ENCODE measurements around the gene MPPED1.

Gene MPPED1

DNA sequence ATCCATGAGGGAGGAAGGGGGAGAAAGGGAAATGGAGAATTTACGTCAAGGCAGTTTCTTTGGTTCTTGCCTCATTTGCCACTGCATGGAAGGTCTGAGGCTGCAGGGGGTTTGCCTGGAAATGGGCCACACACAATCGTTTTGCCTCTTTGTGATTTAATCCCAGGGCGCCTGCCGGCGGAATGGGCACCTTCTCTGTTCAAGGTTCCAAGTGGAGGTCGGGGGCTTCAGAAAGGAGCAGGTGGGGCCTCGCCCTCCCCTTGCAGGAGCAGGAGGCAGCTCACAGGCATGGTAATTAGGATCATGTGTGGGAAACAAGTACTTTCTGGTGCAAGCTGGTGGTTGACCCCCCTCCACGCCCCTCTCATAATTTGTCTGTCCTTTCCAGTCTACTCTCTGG, 29.9 kb downstream of the MPPED1 start:
- H3K27ac ChIP-seq: no peak overlapping the region

DNA sequence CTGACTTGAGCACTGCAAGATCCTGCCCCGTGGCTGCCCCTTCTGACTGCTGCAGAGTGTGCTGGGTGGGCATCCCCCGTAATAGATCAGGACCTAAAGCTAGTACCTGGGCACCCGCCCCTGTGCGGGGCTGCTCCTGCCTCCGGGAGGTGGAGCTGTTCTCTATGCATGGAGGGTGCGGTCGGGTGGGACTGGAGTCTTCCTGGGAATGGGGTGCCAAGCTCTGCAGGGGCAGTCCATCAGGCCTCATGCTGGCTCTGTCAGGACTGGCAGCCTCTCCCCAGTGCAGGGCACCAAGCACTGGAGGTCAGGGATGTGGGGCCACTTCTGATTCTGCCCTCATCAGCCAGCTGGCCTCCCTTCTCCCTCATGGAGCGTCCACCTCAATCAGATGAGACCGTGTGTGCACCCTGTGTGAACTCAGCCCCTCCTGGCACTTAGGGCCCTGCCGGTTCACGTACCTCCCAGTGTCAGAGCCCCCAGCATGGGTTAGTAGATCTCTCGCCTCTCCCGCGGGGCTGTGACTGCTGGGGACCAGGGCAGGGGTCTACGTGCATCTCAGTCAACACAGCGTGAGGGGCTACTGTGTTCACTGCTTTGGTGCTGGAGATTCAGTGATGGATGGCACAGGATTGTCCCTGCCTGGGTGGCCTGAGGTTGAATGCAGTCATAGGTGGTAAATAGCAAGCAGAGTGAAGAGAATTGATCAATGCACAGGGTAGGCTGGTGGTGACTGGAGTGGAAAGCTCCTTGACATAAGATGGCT, 30.8 kb downstream of the MPPED1 start:
- no peak overlapping the region for H3K27ac ChIP-seq
- no peak for DNase-seq (ENCODE audit: low read depth, low spot score)

More for the DNA sequence above, 29.9 kb downstream of the MPPED1 start:
- DNase-seq (ENCODE audit: low read depth, low spot score): no peak

DNA sequence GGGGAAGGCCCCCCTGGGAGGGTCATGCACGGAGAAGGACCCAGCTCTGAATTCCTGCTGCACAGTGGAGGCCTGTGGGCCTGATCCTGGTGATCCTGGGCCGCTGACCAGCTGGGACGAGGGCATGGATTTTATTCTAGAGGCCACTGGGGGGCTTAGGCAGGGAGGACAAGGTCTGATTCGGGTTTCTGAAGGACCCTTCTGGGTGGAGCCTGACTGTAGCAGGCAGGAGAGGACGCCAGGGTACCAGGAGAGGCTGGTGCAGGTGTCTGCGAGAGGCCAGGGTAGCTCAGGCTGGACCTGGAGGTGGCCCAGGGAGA, 31.3 kb downstream of the MPPED1 start:
- no peak for DNase-seq (ENCODE audit: low read depth, low spot score)
- no peak overlapping the region for H3K27ac ChIP-seq

DNA sequence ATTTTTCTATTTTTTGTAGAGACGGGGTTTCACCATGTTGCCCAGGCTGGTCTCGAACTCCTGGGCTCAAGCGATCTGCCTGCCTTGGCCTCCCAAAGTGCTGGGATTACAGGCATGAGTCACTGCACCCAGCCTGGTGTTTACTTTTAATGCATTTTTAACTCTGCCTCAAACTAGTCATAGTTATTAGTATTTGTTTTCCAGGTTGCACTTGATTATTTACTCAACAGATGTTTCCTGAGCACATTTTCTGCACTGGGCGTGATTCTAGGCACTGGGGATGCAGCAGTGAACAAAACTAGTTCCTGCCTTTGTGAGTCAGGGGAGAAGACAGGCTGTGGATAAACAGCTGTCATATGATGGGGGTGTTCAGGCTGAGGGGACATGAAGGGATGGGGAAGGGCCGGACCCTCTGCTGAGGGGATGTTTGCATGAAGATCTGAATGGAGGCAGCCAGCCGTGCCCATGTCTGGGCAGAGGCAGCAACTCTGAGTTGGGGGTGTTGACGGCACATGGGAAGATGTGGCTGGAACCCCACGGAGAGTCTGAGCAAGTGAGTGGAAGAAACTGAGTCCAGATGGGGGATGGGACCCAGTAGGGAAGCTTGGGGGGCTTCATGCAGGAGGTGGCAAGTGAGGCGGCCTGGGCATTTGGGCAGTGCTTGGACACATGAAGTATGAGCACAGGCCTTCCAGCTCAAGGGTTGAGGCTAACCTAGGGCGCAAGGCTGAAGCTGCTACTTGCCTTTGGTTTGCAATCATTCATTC, 34.4 kb downstream of the MPPED1 start:
- no peak for DNase-seq (ENCODE audit: low read depth, low spot score)
- no peak overlapping the region for H3K27ac ChIP-seq

DNA sequence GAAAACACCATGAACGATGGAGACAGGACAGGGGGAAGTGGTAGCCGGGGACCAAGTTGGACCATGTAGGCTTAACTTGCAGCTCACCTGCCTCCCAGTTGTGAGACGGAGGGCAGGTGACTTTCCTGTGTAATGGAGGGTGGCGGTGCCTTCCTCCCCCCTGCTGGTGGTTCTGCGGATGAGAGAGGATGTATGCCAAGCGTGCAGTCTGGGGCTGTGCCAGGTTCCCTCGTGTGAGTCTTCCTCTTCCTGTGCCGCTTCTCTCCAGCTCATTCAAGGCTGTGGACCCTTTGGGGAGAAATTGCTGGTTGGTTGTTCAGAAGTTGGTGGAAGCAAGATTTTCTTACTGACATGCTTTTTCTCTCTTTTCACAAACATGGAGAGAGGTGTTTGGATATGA, 35.1 kb downstream of the MPPED1 start:
- DNase-seq (ENCODE audit: low read depth, low spot score): no peak
- no peak overlapping the region for H3K27ac ChIP-seq

DNA sequence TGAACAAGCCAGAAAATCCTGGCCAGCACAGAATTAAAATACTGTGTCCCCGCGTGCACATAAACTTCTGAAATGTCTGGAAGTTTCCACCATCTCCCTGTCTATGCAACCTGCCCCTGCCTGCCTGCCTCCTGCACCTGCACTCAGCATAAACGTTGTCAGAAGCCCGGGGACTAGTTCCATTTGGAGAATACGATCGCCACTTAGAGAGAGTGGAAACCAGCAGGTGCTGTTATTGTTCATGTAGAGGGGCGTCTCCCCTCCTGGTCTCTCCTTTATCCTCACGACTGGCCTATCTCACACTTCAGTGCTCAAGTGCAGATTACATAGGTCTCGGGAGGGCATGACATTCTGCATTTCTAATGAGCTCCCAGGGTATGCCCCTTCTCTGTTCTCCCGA, 35.6 kb downstream of the MPPED1 start:
- no peak for DNase-seq (ENCODE audit: low read depth, low spot score)
- no peak overlapping the region for H3K27ac ChIP-seq

DNA sequence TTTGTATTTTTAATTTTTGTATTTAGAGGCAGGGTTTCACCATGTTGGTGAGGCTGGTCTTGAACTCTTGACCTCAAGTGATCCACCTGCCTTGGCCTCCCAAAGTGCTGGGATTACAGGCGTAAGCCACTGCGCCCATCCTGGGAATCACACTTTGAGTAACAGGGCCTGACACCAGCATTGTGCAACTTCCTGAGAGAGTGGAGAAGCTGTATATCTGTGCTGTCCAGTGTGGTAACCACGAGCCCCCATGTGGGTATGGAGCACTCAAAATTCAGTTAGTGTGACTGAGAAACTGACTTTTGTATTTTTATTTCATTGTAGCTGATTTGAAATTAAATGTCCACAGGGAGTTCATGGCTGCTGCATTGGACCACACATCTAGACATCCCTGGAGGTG, 36.2 kb downstream of the MPPED1 start:
- H3K27ac ChIP-seq: no peak overlapping the region
- no peak for DNase-seq (ENCODE audit: low read depth, low spot score)

DNA sequence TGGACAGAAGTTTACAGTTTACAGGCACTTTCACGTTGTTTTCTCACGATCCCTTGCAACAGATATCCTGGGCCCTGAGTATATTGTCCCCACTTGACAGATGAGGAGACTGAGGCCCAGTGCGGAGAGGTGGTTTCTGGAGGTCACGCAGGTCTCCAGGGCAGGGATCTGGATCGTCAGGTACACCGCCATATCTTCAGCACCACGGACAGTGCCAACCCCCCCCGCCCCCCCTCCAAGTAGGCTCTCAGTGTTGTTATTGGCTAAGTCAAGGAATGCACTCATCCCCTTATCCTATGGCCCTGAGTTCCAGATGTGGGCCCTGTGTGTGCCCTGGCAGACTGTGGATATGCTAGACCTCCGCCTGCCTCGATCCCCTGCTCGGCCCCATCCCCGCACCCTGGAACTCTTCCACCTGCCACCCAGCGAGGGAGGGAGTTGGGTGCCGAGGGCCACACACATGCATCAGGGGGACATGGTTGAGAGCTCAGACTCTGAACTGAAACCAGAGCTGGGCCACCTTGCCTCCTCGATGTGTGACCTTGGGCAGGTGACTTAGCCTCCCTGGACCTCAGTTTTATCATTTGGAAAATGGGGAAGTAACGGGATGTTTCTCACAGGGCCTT, 37.5 kb downstream of the MPPED1 start:
- no peak overlapping the region for H3K27ac ChIP-seq
- DNase-seq (ENCODE audit: low read depth, low spot score): no peak

DNA sequence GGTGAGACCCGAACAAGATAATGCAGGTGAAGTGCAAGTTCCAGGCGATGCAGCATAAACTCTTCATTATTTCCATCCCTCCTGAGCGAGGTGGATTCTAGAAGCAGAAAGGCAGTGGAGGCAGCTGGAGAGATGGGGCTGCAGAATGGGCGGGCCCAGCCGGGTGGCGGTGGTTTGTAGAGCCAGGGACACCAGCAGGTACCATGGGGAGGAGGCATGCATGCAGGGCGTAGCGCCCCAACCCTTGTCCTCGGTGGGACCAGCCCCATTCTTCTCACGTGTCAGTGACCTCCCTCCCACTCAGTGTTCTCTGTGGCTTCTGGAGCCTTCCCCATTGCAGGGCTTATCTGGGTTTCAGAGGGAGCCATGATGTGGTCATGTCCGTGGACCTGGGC, 38.0 kb downstream of the MPPED1 start:
- no peak overlapping the region for H3K27ac ChIP-seq
- DNase-seq (ENCODE audit: low read depth, low spot score): no peak

DNA sequence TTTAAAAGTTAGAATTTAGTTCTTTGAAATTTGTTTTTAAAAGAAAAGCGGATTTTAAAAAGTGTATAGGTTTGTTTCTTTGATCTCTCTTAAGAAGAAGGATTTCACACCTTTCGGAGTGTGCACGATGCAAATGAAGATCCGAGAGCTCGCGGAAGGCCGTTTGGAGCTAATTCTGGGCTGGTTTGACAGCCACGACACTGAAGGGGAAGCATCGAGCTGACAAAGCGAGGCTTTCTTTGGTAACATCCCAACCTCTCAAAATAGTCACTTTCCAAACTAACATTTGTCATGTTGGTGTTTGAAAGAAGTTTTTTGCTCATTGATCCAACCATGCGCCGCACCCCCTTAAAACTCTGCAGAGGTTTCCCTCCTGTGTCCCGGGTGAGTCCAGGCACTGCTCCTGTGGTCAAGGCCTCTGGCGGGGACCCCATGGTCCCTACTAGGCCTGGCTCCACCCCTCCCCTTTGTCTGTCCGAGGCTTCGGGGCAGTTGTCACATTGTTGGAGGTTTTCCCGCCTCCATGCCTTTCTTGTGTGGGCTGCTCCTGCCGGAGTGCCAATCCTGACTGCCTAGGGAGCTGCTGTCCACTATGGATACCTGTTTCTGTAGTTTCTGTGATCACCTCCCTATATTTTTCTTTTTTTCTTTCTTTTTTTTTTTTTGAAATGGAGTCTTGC, 39.7 kb downstream of the MPPED1 start:
- no peak for DNase-seq (ENCODE audit: low read depth, low spot score)
- no peak overlapping the region for H3K27ac ChIP-seq

DNA sequence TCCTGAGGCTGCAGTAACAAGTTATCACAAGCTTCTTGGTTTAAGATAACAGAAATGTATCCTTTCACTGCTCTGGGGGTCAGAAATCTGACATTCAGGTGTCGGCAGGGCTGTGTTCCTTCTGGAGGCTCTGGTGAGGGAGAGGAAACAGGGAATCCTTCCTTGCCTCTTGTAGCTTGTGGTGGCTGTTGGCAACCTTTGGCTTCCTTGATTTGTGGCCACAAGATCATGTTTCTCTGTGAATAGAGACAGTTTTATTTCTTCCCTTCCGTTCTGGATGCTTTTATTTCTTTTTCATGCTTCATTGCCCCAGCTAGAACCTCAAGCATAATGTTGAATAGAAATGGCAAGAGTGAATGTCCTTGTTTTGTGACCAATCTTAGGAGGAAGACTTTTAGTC, 44.0 kb downstream of the MPPED1 start:
- no peak overlapping the region for H3K27ac ChIP-seq
- no peak for DNase-seq (ENCODE audit: low read depth, low spot score)

DNA sequence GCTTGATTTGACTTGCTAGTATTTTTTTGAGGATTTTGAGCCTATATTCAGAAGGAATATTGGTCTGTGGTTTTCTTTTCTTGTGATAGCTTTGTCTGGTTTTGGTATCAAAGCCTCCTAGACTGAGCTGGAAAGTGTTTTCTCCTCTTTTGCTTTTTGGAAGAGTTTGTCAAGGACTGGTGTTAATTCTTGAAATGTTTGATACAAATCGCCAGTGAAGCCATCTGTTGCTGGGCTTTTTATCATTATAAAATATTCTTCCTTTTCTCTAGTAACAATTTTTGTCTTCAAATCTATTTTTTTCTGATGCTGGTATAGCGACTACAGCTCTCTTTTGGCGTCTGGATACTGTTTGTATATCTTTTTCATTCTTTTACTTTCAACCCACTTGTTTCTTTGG, 45.2 kb downstream of the MPPED1 start:
- DNase-seq (ENCODE audit: low read depth, low spot score): no peak
- H3K27ac ChIP-seq: no peak overlapping the region

DNA sequence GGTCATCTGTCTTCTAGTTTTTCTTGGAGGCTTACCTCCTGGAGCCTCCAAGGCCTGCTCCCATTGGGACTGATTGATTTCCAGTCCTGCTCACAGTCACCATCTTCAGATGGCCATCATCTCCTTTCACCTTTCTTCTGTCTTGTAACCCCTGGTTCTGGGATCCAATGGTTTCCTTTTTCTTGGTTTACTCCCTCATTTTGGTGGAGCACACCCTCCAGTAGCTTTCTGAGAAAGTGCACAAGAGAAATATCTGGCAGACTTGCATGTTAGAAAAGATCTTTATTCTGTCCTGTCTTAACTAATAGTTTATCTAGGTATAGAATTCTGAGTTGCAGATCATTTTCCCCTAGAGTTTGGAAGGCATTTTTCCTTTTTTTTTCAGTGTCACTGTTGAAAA, 50.9 kb downstream of the MPPED1 start:
- DNase-seq (ENCODE audit: low read depth, low spot score): no peak
- H3K27ac ChIP-seq: no peak overlapping the region

DNA sequence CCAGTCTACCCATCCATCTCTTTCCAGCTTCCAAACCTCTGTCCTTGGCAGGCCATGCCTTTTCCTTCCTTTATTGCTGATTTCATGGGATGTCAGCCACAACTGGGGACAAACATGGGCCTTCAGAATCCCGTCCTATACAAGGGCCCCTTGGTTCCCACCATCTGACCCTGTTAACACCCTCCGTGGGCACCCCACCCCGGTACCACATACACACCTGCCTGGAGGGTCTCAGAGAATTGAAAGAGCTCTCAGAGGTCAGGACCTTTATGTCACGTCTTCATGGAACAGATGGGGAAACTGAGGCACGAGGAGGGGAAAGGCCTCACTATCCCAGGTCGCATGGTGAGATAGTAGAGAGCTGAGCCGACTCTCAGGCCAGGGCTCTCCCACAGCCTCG, 53.0 kb downstream of the MPPED1 start:
- no peak for DNase-seq (ENCODE audit: low read depth, low spot score)
- H3K27ac ChIP-seq: no peak overlapping the region

DNA sequence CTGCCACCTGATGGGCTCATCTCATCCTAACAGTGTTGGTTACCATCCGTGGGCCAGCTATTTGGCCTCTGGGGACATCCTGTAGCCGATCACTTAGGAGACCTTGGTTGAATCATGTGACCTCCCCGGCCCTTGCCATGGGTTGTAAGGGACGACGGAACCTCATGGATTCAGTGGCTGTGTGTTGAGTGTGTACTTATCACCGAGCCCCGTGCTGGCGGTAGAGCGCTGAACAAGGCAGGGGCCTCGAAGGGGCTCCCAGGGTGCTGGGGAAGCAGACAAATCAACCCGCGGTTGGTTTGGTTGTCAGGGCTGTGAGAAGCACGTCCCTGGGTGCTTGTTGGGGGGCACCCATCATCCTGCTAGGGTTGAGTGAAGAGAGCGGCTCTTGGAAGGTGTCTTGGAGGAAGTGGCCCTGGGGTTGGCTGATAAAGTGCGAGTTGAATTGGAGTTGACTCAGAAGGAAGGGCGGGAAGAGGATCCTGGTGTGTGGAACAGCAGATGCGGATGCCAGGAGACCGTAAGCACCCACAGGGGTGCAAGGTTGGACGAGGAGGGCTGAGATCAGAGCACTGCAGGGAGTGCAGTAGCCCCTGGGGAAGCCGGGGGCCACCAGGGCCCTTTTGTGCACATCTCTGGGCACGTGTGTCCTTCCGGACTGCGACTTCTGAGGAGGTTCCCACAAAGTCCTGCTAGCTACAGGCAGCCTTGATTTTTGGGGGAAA, 53.6 kb downstream of the MPPED1 start:
- no peak overlapping the region for H3K27ac ChIP-seq
- DNase-seq (ENCODE audit: low read depth, low spot score): no peak

DNA sequence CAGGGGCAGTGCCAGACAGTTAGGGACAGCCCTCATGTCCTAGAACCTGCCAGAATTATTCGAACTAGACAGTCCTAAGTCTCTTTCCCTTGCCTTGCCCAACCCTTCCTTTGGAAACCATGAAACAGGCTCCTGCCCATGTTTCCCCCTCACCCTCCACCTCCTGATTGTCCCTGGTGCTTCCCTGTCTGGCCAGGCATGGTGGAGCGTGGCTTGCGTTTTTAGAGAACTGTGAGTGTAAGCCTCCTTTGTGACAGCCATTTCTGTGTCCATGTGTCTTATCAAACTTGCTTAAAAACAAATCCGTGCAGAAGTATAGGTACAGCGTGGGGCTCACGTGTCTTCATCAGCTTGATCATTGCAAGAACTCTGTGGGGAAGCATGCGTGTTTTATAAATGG, 54.9 kb downstream of the MPPED1 start:
- H3K27ac ChIP-seq: no peak overlapping the region
- no peak for DNase-seq (ENCODE audit: low read depth, low spot score)

DNA sequence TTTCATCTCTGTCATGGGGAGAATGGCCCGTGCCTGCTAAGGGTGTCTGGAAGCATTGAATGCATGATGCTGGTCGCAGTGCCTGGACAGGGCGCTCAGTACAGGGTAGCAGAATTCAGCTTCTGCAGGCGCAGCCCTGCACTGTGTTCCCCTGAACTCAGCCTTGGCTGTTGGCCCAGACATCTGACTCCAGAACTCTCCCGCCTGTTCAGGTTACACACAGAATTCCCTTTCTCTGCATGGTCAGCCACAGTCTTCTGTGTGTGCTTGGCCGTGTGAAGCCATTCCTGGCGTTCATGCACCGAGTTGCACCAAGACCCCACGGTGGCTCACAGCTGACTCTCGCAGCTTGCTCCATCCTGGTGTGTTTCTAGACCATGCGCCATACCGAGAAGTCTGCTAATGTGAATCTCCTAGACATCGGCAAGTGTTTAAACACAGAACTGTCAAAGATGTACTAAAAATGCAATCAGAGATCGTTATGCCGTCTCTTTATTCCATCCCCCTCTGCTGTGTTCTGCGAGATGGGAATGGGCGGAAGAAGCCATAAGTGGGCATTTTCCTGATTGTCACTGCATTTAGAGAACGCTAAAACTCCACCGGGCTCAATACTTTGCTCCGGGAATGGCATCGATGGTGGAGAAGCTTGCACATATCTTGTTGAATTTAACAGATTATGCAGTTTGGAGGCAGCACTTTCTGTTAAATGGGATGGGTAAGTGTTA, 55.6 kb downstream of the MPPED1 start:
- no peak overlapping the region for H3K27ac ChIP-seq
- DNase-seq (ENCODE audit: low read depth, low spot score): no peak

DNA sequence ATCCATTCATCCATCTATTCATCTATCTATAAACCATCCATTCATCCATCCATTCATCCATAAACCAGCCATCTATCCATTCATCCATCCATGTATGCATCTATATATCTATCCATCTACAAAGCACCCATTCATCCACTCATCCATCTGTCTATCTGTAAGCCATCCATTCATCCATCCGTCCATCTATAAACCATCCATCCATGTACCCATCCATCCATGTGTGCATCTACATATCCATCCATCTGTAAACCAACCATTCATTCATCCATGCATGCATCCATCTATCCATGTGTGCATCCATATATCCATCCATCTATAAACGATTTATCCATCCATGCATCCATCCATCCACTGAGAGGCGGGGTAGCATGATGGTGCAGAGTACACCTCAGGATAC, 58.4 kb downstream of the MPPED1 start:
- H3K27ac ChIP-seq: no peak overlapping the region
- no peak for DNase-seq (ENCODE audit: low read depth, low spot score)

DNA sequence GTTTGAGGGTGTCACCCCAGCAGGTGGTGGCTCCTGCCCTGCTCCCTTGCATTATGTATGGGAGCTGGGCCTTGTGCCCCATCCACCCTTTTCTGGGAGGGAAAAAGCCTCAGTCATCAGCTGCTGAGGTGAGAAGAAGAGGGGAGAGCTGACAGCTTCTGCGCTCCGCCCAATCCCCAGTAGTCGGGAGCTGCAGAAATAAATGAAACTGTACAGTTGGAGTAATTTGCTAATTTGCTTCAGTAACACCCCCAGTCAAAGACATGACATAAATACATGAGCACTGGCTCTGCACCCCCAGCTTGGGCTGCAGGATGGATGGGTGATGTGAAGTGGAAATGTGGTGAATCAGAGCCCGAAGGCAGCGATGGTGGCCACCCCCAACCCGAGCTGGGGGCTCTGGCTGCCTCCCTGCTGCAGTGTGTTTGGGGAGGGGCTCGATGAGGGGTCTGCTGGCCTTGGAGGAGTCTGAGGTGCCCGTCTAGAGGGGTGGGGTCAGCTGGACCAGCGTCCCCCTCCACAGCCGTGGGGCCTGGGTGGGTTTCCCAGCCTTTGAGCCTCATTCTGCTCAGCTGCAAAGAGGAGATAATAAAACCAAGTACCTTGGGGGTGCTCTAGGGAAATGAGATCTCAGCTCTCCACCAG, 59.2 kb downstream of the MPPED1 start:
- no peak overlapping the region for H3K27ac ChIP-seq
- no peak for DNase-seq (ENCODE audit: low read depth, low spot score)
